Type B pancreatic cell (in vitro differentiated cells): Measurements from ENCODE around the gene SIRT1. TPM values are rescaled to one million over a fixed set of nuclear protein-coding genes. Genes with fewer than 3 reads are reported as not detected.
"Not testable (repeated sequence)": the region's sequence is repeated elsewhere in the genome, so short reads cannot be mapped to it uniquely, and the experiment has no call there.

Experiments
- DNase-seq: peaks from one replicate; pipeline ENCODE4 v3.0.0; 2021; ENCODE audit warnings: mixed read lengths; ENCODE audit not compliant: unreplicated experiment; ENCODE audit errors: extremely low spot score
- H3K27ac Mint-ChIP-seq: 2 replicates; pipeline ENCODE4 v1.8.0; 2021; ENCODE audit warnings: mild to moderate bottlenecking, mixed read lengths
- H3K27me3 Mint-ChIP-seq: 2 replicates; pipeline ENCODE4 v1.8.0; 2021; ENCODE audit warnings: mixed read lengths
- H3K36me3 Mint-ChIP-seq: 2 replicates; pipeline ENCODE4 v1.8.0; 2021; ENCODE audit warnings: mixed read lengths
- H3K4me1 Mint-ChIP-seq: one replicate; pipeline ENCODE4 v1.8.0; 2021; ENCODE audit warnings: mixed read lengths; ENCODE audit not compliant: unreplicated experiment
- H3K4me3 Mint-ChIP-seq: 2 replicates; pipeline ENCODE4 v1.8.0; 2021; ENCODE audit warnings: mild to moderate bottlenecking, mixed read lengths
- H3K9me3 Mint-ChIP-seq: 2 replicates; pipeline ENCODE4 v1.8.0; 2021; ENCODE audit warnings: mixed read lengths
- CTCF ChIP-seq: fragments of 200-600 bp; sonication (generic); conservative IDR thresholded peaks from 2 replicates; pipeline ENCODE4 v1.5.0; 2021; ENCODE audit warnings: antibody characterized with exemption, mild to moderate bottlenecking
- total RNA-seq: library from RNA; stranded (reverse); gene quantifications from 2 replicates; pipeline ENCODE4 v1.2.1, GENCODE V29; 2021; ENCODE audit warnings: low replicate concordance

The SIRT1 gene
- total RNA-seq, 1 donor from 2014 or later: 30.4 TPM

- no peak overlapping the region for H3K4me3 Mint-ChIP-seq
- no peaks in the 10 kb centered on the region for H3K9me3 Mint-ChIP-seq
- no peak for TF ChIP-seq CTCF
- H3K27me3 Mint-ChIP-seq: no peaks in the 10 kb centered on the region
- H3K4me1 Mint-ChIP-seq: no peaks in the 10 kb centered on the region
- no peak overlapping the region for H3K27ac Mint-ChIP-seq
- DNase-seq: no peak
- H3K36me3 Mint-ChIP-seq: peaks cover 48% of the 10 kb centered on the region
These were observed 59.5 kb downstream of the SIRT1 start for GRCh38 chr10:67943917-67944316.

- Mint-ChIP-seq H3K36me3 (peaks cover 13% of the 10 kb centered on the region), H3K4me3 (no peak overlapping the region), H3K4me1 (no peaks in the 10 kb centered on the region), H3K9me3 (no peaks in the 10 kb centered on the region), H3K27ac (no peak overlapping the region), H3K27me3 (no peaks in the 10 kb centered on the region)
- no peak for DNase-seq
- TF ChIP-seq CTCF: no peak
These were observed 71.2 kb downstream of the SIRT1 start for GRCh38 chr10:67955614-67956013.

GRCh38 chr10:67959839-67960476 lies 75.5 kb downstream of the SIRT1 start:
- H3K36me3 Mint-ChIP-seq: peaks cover 13% of the 10 kb centered on the region
- no peak for DNase-seq
- H3K4me3 Mint-ChIP-seq: no peak overlapping the region
- no peak for TF ChIP-seq CTCF
- H3K27ac Mint-ChIP-seq: no peak overlapping the region
- no peaks in the 10 kb centered on the region for H3K9me3 Mint-ChIP-seq
- H3K27me3 Mint-ChIP-seq: no peaks in the 10 kb centered on the region
- no peaks in the 10 kb centered on the region for H3K4me1 Mint-ChIP-seq

- H3K4me3 Mint-ChIP-seq: no peak overlapping the region
- TF ChIP-seq CTCF: no peak
- H3K27ac Mint-ChIP-seq: no peak overlapping the region
- H3K36me3 Mint-ChIP-seq: peaks cover 37% of the 10 kb centered on the region
- no peaks in the 10 kb centered on the region for H3K4me1 Mint-ChIP-seq
- DNase-seq: no peak
- H3K27me3 Mint-ChIP-seq: no peaks in the 10 kb centered on the region
- no peaks in the 10 kb centered on the region for H3K9me3 Mint-ChIP-seq
These were observed 81.0 kb downstream of the SIRT1 start for GRCh38 chr10:67965456-67965855.

GRCh38 chr10:67966035-67966434 lies 81.6 kb downstream of the SIRT1 start:
- H3K4me1 Mint-ChIP-seq, H3K27me3 Mint-ChIP-seq, DNase-seq, H3K4me3 Mint-ChIP-seq, H3K27ac Mint-ChIP-seq, H3K9me3 Mint-ChIP-seq: not testable (repeated sequence)
- peaks cover 35% of the 10 kb centered on the region for H3K36me3 Mint-ChIP-seq

Other genes starting within 250 kb of the SIRT1 start
- gene CTNNA3, start 188.5 kb upstream of the SIRT1 start, total RNA-seq: 2.6 and 2.9 TPM in 2 replicates
- 15.7 and 19.4 TPM in 2 replicates for gene DNAJC12, start 46.5 kb upstream of the SIRT1 start, total RNA-seq
- 37.2 and 50.5 TPM in 2 replicates for gene HERC4, start 190.6 kb downstream of the SIRT1 start, total RNA-seq
- gene MYPN, start 224.8 kb downstream of the SIRT1 start, total RNA-seq: 0.14 TPM in 1 of 2 replicates, not detected in the other